Endothelial cell of umbilical vein (primary cell): ENCODE data around the gene SUMO4. TPM values are rescaled to one million over a fixed set of nuclear protein-coding genes. Genes with fewer than 3 reads are reported as not detected.

ENCODE experiments used
- BruUV-seq: library from RNA; stranded (reverse); fragments of 400-500 nt; replicated peaks from 2 replicates; lab custom pipeline; 2021; lab: Mats Ljungman, UMichigan
- CTCF ChIA-PET: fragments of 300-600, 350-600 bp; sonication (Branson Sonifier 250); formaldehyde crosslinking; loops from one replicate; lab custom pipeline; 2021; ENCODE audit warnings: antibody characterized with exemption, inconsistent platforms; lab: Charles Lee
- POLR2A ChIA-PET: fragments of 300-600, 350-600 bp; sonication (Branson Sonifier 250); formaldehyde crosslinking; loops from one replicate; lab custom pipeline; 2021; ENCODE audit warnings: antibody characterized with exemption, inconsistent platforms; lab: Charles Lee
- DNase-seq: peaks from one replicate; pipeline ENCODE4 v3.0.0-alpha.2; 2011; ENCODE audit warnings: low read depth, low spot score
- FAIRE-seq: peaks from 2 replicates; lab custom pipeline; 2011; peaks lifted over from hg19 to GRCh38; lab: Jason Lieb, UNC
- H2AFZ ChIP-seq: 2 replicates; pipeline ENCODE4 v1.6.0; 2012; ENCODE audit warnings: low read depth, low read length, control low read depth, inconsistent platforms
- H3K27ac ChIP-seq: 2 replicates; pipeline ENCODE4 v1.5.1; 2011; ENCODE audit warnings: low read depth, mild to moderate bottlenecking, control low read depth, low read length, moderate library complexity; ENCODE audit not compliant: insufficient read depth
- H3K27me3 ChIP-seq, 2 experiments: 2 replicates each; pipeline versions ENCODE4 v1.6.0 to v1.6.1; 2011; ENCODE audit warnings: low read length in 2 of 2, mixed read lengths in 1 of 2; ENCODE audit not compliant: control insufficient read depth in 2 of 2, insufficient read depth in 2 of 2
- H3K36me3 ChIP-seq, 2 experiments: 2 replicates in 1 of 2; 3 replicates in 1 of 2; pipeline ENCODE4 v1.5.1; 2011; ENCODE audit warnings: low read length in 2 of 2, mild to moderate bottlenecking in 1 of 2, moderate library complexity in 1 of 2; ENCODE audit not compliant: control insufficient read depth in 2 of 2, insufficient read depth in 2 of 2; ENCODE audit errors: extremely low read depth in 1 of 2
- H3K4me1 ChIP-seq: 3 replicates; pipeline ENCODE4 v1.5.1; 2011; ENCODE audit warnings: mild to moderate bottlenecking, low read length; ENCODE audit not compliant: control insufficient read depth, insufficient read depth; ENCODE audit errors: extremely low read depth
- H3K4me2 ChIP-seq: 2 replicates; pipeline ENCODE4 v1.6.1; 2011; ENCODE audit warnings: low read length, control low read depth, mixed read lengths; ENCODE audit not compliant: insufficient read depth
- H3K4me3 ChIP-seq, 3 experiments: fragments of 200-600 bp in 1 of 3; sonication (generic), shearing (Covaris generic) in 1 of 3; replicated peaks in 1 of 3; 2 replicates each; pipeline ENCODE4 v1.5.1; 2011 to 2016; ENCODE audit warnings: control low read depth in 3 of 3, low read length in 3 of 3, mild to moderate bottlenecking in 2 of 3, inconsistent platforms in 1 of 3, low read depth in 1 of 3, moderate library complexity in 1 of 3; ENCODE audit not compliant: insufficient read depth in 1 of 3
- H3K79me2 ChIP-seq: 2 replicates; pipeline ENCODE4 v1.6.0; 2012; ENCODE audit warnings: low read length, inconsistent platforms; ENCODE audit not compliant: control insufficient read depth, insufficient read depth
- H3K9ac ChIP-seq: replicated peaks from 2 replicates; pipeline ENCODE3; 2011; ENCODE audit warnings: low read length, control low read depth; ENCODE audit not compliant: insufficient read depth; ENCODE audit errors: extremely low read depth
- H3K9me1 ChIP-seq: replicated peaks from 3 replicates; pipeline ENCODE4 v1.6.0; 2011; ENCODE audit warnings: mild to moderate bottlenecking, low read length; ENCODE audit not compliant: control insufficient read depth, insufficient read depth; ENCODE audit errors: extremely low read depth
- H3K9me3 ChIP-seq: replicated peaks from 2 replicates; pipeline ENCODE4 v1.5.1; 2012; ENCODE audit warnings: low read length, inconsistent platforms; ENCODE audit not compliant: control insufficient read depth, insufficient read depth
- H4K20me1 ChIP-seq: replicated peaks from 2 replicates; pipeline ENCODE3; 2011; ENCODE audit warnings: mild to moderate bottlenecking, low read length; ENCODE audit not compliant: control insufficient read depth, insufficient read depth; ENCODE audit errors: extremely low read depth
- EZH2 ChIP-seq: IDR thresholded peaks from 2 replicates; pipeline ENCODE4 v1.6.1; 2012; ENCODE audit warnings: borderline replicate concordance, low read depth, mild to moderate bottlenecking, moderate library complexity, low read length, inconsistent platforms; ENCODE audit not compliant: severe bottlenecking
- FOS ChIP-seq: IDR thresholded peaks from 2 replicates; pipeline ENCODE4 v1.6.1; 2011; ENCODE audit warnings: mild to moderate bottlenecking, low read length, moderate library complexity, borderline replicate concordance; ENCODE audit not compliant: insufficient read depth
- GATA2 ChIP-seq: IDR thresholded peaks from 2 replicates; pipeline ENCODE4 v1.7.0; 2011; ENCODE audit warnings: low read depth, mild to moderate bottlenecking, moderate library complexity, mixed read lengths, low read length; ENCODE audit not compliant: insufficient read length, insufficient read depth
- JUN ChIP-seq: IDR thresholded peaks from 2 replicates; pipeline ENCODE4 v1.6.1; 2011; ENCODE audit warnings: borderline replicate concordance, low read depth; ENCODE audit not compliant: insufficient read length, insufficient read depth
- MYC ChIP-seq: IDR thresholded peaks from one replicate; pipeline ENCODE4 v1.6.1; 2011; ENCODE audit warnings: mild to moderate bottlenecking, low read depth, low read length
- POLR2A ChIP-seq: IDR thresholded peaks from 2 replicates; pipeline ENCODE4 v1.6.1; 2012; ENCODE audit warnings: low read depth, mild to moderate bottlenecking, control low read depth, low read length
- POLR2AphosphoS5 ChIP-seq: IDR thresholded peaks from 2 replicates; pipeline ENCODE4 v1.6.1; 2012; ENCODE audit warnings: low read depth, mild to moderate bottlenecking, control low read depth, low read length, moderate library complexity; ENCODE audit not compliant: insufficient read depth
- dilution Hi-C: fragments of 300-500 bp; cut with MboI; formaldehyde crosslinking; loops from one replicate; pipeline ENCODE4 v1.15.0; 2019; ENCODE audit warnings: low sequenced_read_pairs; ENCODE audit not compliant: extremely low pct_ligation_motif_present
- intact Hi-C: fragments of 100-400 bp; cut with micrococcal nuclease; formaldehyde crosslinking; loops from one replicate; pipeline ENCODE4 v1.10.0; 2022
- polyA plus RNA-seq, 4 experiments: library from polyadenylated mRNA; depleted of rRNA in 3 of 4; stranded (reverse) in 3 of 4; unstranded in 1 of 4; fragments of >200 nt; gene quantifications; 2 replicates each; pipeline versions ENCODE4 v1.2.1 to v1.2.3, GENCODE V29; 2011 to 2012; ENCODE audit warnings: missing spikeins in 1 of 4
- total RNA-seq: library from RNA; stranded (reverse); gene quantifications from 2 replicates; pipeline ENCODE4 v1.2.3, GENCODE V29; 2021
- TF ChIP-seq, protein P1 (sequence below): IDR thresholded peaks from 2 replicates; pipeline ENCODE4 v1.6.1; 2011; ENCODE audit not compliant: insufficient read depth, insufficient read length
- TF ChIP-seq, protein P2 (sequence below), 2 donors: IDR thresholded peaks; 1 replicate in 1 of 2; 2 replicates in 1 of 2; pipeline ENCODE4 v1.5.1; 2011; ENCODE audit warnings: low read length in 2 of 2, mild to moderate bottlenecking in 2 of 2, moderate library complexity in 2 of 2, control low read depth in 1 of 2, inconsistent platforms in 1 of 2, low read depth in 1 of 2; ENCODE audit not compliant: insufficient read depth in 1 of 2; ENCODE audit errors: extremely low read depth in 1 of 2

The SUMO4 gene
- total and polyA plus RNA-seq, 2 donors (not counting 3 experiments of a cell fraction or from before 2014, with no cell fraction given), result 0.10 to 2.6 TPM

DNA sequence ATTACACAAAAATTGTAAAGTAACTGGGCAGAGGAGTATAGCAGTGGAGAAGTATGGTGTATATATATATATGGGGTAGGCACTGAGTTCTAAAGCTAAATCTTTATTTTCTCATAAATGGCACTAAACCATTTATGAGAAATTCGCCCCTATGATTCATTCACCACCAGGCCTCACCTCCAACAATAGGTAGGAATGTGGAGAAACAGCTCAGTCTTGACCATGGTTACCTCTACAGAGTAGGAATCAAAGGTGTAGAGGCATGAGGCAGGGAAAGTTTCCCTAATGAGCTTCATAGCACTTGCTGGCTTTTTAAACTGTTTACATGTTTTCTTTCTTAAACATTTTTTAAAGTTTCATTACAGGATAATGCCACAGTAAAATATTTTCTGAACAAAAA is 36.9 kb upstream of the SUMO4 start:
- Histone ChIP-seq H3K4me3 (no peak overlapping the region), H3K9ac (no peak overlapping the region), H3K9me1 (peaks cover 3% of the 10 kb centered on the region), H3K27me3 (no peaks in the 10 kb centered on the region), H3K79me2 (peaks cover 91% of the 10 kb centered on the region), H3K9me3 (no peaks in the 10 kb centered on the region), H4K20me1 (peaks cover 5% of the 10 kb centered on the region), H3K4me2 (no peak overlapping the region), H2AFZ (no peak overlapping the region), H3K36me3 (no peaks in the 10 kb centered on the region), H3K4me1 (no peaks in the 10 kb centered on the region), H3K27ac (no peak overlapping the region)
- POLR2A ChIA-PET, result no interaction called here
- TF ChIP-seq POLR2AphosphoS5 (no peak), GATA2 (no peak)
- FAIRE-seq, result no peak
- BruUV-seq, result no TSS peak
- intact Hi-C loops, result no loop called here
- CTCF ChIA-PET, result interaction anchor here (1.1 kb wide), 1 partner anchor 19 kb away, joined by 3 read pairs; no protein-coding TSS in a partner anchor
- no peak for DNase-seq
- dilution Hi-C loops, result no loop called here

- FAIRE-seq (no peak), DNase-seq (no peak)
- Histone ChIP-seq H3K36me3 (no peaks in the 10 kb centered on the region), H3K4me3 (no peak overlapping the region), H3K27me3 (no peaks in the 10 kb centered on the region), H3K4me2 (no peak overlapping the region), H3K27ac (no peak overlapping the region), H3K4me1 (no peaks in the 10 kb centered on the region), H3K9ac (no peak overlapping the region), H3K9me3 (no peaks in the 10 kb centered on the region), H3K9me1 (peaks cover 3% of the 10 kb centered on the region), H3K79me2 (peaks cover 84% of the 10 kb centered on the region), H2AFZ (no peak overlapping the region), H4K20me1 (peaks cover 5% of the 10 kb centered on the region)
- CTCF ChIA-PET, result no interaction called here
- POLR2A ChIA-PET, result no interaction called here
- intact Hi-C loops (no loop called here), dilution Hi-C loops (no loop called here)
- BruUV-seq, result no TSS peak
- TF ChIP-seq POLR2AphosphoS5 (no peak), MYC (no peak), FOS (no peak), JUN (no peak), EZH2 (no peak), GATA2 (no peak), POLR2A (no peak)
- TF ChIP-seq, protein P1, sequence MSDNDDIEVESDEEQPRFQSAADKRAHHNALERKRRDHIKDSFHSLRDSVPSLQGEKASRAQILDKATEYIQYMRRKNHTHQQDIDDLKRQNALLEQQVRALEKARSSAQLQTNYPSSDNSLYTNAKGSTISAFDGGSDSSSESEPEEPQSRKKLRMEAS, result no peak
- TF ChIP-seq, protein P2, sequence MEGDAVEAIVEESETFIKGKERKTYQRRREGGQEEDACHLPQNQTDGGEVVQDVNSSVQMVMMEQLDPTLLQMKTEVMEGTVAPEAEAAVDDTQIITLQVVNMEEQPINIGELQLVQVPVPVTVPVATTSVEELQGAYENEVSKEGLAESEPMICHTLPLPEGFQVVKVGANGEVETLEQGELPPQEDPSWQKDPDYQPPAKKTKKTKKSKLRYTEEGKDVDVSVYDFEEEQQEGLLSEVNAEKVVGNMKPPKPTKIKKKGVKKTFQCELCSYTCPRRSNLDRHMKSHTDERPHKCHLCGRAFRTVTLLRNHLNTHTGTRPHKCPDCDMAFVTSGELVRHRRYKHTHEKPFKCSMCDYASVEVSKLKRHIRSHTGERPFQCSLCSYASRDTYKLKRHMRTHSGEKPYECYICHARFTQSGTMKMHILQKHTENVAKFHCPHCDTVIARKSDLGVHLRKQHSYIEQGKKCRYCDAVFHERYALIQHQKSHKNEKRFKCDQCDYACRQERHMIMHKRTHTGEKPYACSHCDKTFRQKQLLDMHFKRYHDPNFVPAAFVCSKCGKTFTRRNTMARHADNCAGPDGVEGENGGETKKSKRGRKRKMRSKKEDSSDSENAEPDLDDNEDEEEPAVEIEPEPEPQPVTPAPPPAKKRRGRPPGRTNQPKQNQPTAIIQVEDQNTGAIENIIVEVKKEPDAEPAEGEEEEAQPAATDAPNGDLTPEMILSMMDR (IDR thresholded peaks at IDR 0.05; ENCODE audit: extremely low read depth in 1 of 2, insufficient read depth in 1 of 2, low read depth in 1 of 2, low read length in 2 of 2), result no peak
Measured at GRCh38 chr6:149364557-149364956, 35.5 kb upstream of the SUMO4 start.
